HG03521 (cell line): ENCODE measurements around the gene IFI44.

ENCODE experiments used
- ATAC-seq: cut with Tn5 transposase; IDR thresholded peaks from one replicate; pipeline ENCODE4 v1.9.1; 2021; ENCODE audit warnings: mild to moderate bottlenecking, moderate library complexity; ENCODE audit not compliant: unreplicated experiment

Gene IFI44

GRCh38 chr1:78651241-78651640 is 1.6 kb downstream of the IFI44 start:
- ATAC-seq = no peak

GRCh38 chr1:78652019-78652560 is 2.5 kb downstream of the IFI44 start:
- ATAC-seq = no peak

DNA sequence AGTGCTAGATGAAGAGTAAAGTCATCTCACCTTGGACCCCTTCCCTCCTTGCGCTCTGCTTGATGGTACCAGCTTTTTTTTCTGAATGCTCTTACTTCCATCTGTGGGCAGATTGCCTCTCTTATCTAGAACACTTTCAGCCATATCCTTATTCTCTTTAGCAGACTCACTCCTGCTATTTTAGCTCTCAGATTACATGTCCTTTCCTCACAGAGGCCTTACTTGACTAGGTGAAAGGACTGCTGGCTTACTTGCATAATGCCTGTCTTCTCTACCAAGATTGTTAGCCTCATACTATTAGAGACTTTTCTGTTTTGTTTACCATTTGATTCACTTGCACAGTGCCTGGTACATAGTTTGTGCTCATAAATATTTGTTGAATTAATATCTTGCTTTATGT is 9.3 kb downstream of the IFI44 start:
- ATAC-seq = no peak

GRCh38 chr1:78663923-78664322 is 14.3 kb downstream of the IFI44 start:
- ATAC-seq = no peak

DNA sequence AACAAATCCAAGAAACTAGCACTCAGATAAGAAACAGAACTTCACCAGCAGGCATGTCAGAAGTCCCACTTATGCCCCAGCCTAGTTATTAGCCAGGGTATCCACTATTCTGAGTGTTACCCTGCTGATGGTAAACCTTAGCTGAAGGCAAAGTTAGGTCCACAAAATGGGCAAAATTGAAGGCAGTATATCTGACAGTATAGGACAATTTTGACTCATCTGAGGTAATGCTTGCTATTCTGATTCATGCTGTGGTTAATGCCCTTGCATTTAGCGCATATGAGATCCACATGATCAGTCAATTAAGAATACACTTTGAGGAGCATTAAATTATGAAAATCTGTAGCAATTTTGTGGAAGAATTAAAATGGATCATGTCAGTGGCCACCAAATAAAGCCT is 15.1 kb downstream of the IFI44 start:
- no peak for ATAC-seq

- no peak for ATAC-seq
Observed at GRCh38 chr1:78665809-78666208, 16.2 kb downstream of the IFI44 start.

DNA sequence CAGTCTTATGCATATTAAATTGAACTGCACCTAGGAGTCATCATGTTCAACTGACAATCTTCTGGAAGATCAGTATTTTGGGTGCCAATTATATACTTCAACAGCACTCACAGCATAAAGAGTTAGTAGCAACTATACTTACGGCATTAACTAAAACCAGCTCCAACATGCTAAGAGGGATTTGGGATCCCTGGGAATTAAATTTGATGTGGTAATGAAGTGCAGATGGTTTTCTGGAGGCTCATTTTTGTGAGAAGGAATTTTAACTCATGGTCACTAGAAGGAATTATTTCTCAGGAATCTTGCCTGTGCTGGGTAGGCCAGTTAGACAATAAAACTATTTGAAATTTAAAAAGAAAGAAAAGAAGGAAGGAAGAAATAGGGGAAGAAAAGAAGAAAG is 18.3 kb downstream of the IFI44 start:
- ATAC-seq = no peak

DNA sequence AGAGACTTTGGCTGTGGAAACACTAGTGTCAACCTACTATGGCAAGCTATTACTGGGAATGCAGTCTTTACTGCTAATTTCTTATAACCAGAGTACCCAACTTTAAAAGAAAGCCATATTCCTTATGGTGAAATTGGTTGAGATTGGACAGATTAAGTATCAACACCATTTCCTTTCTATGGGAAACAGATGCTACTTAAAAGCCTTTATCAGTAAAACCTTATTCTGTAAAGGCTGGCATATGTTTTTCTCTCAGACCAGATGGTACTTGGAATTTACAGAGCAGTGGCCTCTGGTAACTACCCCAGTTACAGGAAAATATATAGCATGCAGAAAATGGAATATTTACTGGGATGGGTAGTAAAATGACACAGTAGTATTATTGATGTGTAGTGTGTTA is 18.8 kb downstream of the IFI44 start:
- no peak for ATAC-seq

GRCh38 chr1:78672428-78672827 is 22.8 kb downstream of the IFI44 start:
- ATAC-seq = no peak

GRCh38 chr1:78673120-78673519 is 23.5 kb downstream of the IFI44 start:
- no peak for ATAC-seq

- ATAC-seq = no peak
Observed at GRCh38 chr1:78676347-78676982, 26.8 kb downstream of the IFI44 start.

DNA sequence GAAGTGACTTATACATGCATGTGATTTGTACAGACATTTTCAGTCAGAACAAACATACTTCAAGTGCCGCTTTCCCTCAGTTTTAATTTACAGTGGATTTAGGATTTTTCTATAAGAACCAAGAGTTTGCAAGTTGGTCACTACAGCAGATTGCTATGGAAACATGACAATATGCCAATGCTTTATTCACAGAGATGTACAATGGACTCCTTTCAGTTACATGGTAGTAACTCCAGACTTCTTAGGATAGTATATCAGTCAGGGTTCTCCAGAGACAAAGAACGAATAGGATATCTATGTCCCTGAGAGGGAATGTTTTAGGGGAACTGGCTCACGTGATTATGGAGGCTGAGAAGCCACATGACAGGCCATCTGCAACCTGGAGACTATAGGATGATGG is 27.4 kb downstream of the IFI44 start:
- no peak for ATAC-seq

- ATAC-seq = no peak
Observed at GRCh38 chr1:78677788-78678187, 28.2 kb downstream of the IFI44 start.

- ATAC-seq = peak; percentile 80
Observed at GRCh38 chr1:78678324-78678723, 28.7 kb downstream of the IFI44 start.

DNA sequence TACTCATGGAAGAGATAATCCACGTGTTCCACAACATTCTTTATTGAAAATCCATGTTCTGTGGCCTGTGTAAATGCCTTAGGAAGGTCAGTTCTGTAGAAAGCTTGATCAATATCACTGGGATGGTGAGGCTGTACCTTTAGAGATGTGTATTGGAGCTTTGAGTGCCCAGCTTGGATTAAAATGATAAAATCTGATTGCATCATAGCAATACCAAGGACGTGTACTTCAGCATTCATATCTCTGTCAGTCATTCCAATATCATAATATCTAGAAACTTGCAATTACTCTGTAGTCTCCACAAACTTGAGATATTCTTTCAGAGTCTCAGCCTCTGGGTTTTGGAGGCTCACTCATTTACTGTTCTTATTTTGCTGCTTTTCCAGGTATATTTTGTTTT is 31.6 kb downstream of the IFI44 start:
- ATAC-seq = no peak

DNA sequence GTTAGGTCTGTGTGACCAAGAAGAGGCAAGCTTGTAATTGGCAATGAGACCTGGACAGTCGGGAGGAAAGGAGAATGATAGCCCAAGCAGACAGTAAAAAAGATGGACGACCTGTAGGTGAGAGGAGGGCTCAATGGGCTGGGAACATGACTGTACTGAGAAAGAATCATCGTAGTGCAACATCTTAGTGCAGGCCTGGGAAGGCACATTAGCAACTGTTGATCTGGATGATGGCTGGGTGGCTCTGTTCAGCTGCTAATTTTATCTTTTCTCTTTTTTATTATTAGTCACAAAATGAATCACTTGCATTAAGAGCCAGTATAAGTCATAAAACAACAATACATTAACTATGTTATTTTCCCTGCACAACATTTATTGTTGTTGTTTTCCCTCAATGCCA is 32.9 kb downstream of the IFI44 start:
- ATAC-seq = no peak

DNA sequence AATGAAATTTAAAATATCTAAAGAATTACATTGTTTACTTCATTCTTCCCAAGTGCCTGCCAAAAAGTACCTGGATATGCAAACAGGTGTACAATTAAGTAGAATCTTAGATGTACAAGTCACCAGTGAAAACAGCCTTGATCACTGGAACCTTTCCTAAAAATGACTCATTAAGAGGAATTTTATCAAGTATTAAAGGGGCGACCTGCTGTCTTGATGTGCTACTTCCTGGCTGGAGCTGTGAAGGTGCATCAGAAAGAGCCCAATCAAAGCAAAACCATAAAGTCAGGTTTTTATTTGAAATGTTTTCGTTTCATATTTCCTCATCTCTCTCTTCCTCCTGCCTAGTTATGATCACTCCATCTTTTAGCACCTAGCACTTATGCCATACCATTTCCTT is 33.4 kb downstream of the IFI44 start:
- ATAC-seq = no peak

GRCh38 chr1:78687315-78687714 is 37.7 kb downstream of the IFI44 start:
- no peak for ATAC-seq

DNA sequence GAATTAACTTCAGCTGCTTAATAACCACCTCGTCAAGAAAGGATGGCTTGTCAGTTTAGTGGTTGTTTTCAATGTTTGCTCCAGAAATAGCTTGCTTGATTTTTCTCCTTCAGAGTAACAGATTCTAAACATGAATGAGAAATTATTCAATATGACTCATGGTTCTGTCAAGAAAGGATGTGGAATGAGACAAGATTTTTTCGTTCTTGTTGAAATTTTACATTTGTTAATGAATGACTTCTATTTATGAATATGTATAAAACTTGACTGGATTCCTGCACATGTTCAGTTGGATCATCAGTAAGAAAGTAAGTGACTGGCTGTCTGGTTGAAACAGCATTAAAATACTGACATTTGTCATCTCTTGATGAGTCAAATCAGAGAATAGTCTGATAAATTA is 38.3 kb downstream of the IFI44 start:
- no peak for ATAC-seq

- no peak for ATAC-seq
Observed at GRCh38 chr1:78688697-78689096, 39.1 kb downstream of the IFI44 start.

DNA sequence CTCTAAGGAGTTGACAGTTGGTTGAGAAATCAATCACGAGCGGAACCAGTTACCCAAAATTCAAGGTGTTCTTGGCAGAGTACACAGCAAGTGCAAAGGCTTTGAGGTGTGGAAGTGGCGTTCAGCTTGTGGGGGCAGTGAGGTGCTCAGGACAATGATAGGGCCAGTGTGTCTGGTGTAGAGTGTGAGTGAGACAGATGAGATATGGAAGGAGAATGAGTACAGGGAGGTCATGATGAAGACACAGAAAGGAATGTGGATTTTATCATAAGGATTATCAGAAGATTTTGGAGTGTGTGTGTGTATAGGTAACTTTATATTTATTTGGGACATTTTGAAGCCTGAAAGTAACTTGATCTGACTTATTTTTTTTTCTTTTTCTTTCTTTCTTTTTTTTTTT is 40.9 kb downstream of the IFI44 start:
- ATAC-seq = no peak

DNA sequence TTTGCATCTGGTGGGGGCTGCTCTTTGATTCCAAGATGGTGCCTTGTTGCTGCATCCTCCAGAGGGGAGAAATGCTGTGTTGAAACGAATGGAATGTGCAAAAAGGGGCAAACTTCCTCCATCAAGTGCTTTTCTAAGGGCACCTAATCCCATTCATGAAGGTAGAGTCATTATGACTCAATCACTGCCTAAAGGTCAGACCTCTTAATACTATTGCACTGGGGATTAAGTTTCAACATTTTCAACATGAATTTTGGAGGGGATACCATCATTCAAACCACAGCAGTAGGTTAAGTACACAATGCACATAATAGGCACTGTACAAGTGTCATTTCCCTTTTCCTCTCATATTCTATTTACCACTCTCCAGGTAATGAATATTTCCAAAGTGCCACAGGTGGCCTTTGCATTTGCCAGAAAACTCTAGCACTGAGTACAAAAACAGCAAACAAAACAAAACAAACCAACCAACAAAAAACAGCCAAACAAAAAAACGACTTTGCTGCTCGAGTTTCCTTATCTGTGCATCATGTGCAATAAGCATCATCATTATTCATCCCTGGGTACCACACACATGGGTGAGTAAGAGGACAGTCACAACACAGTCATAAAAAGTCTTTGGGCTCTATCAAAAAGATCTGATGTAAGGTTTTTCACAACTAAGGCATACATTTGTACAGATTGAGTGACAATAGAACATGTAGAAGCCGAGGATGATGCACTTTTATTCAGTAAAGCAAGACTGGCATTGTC is 42.5 kb downstream of the IFI44 start:
- no peak for ATAC-seq

DNA sequence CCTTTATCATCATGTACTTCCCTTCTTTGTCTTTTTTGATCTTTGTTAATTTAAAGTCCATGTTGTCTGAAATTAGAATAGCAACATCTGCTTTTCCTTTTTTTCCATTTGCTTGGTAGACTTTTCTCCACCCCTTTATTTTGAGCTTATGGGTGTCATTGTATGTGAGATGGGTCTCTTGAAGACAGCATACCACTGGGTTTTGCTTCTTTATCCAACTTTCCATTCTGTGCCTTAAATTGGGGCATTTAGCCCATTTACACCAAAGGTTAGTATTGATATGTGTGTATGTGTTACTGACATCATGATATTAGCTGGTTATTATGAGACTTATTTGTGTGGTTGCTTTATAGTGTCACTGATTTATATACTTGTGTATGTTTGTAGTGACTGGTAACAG is 50.2 kb downstream of the IFI44 start:
- ATAC-seq = no peak
